Gastroesophageal sphincter (tissue), 4 donors: ENCODE measurements around the gene POU2AF2. TPM values are rescaled to one million over a fixed set of nuclear protein-coding genes. Genes with fewer than 3 reads are reported as not detected.
A peak's percentile ranks its signal among the peaks of the same experiment; 100 is the strongest.

Source experiments
- ATAC-seq: fragments of 150-250 bp; one replicate; pipeline ENCODE4 v1.9.1; 2016; ENCODE audit warnings: mild to moderate bottlenecking, moderate library complexity
- H3K27ac ChIP-seq, 4 donors: fragments of 200-600 bp; sonication (generic) in 3 of 4; 1 replicate in 3 of 4; 2 replicates in 1 of 4; pipeline ENCODE4 v1.5.1; 2016 to 2019
- H3K27me3 ChIP-seq: fragments of 200-600 bp; sonication (generic); one replicate; pipeline ENCODE4 v1.5.1; 2019
- H3K36me3 ChIP-seq, 2 donors: fragments of 200-600 bp; sonication (generic); one replicate each; pipeline ENCODE4 v1.5.1; 2019; ENCODE audit warnings: control low read depth in 1 of 2
- H3K4me1 ChIP-seq, 3 donors: fragments of 200-600 bp; sonication (generic); 1 replicate in 2 of 3; 2 replicates in 1 of 3; pipeline ENCODE4 v1.5.1; 2016 to 2019; ENCODE audit warnings: control low read depth in 2 of 3
- H3K4me3 ChIP-seq, 2 donors: fragments of 200-600 bp; sonication (generic); one replicate each; pipeline ENCODE4 v1.5.1; 2019; ENCODE audit warnings: mild to moderate bottlenecking in 1 of 2, moderate library complexity in 1 of 2
- H3K9me3 ChIP-seq, 3 donors: fragments of 200-600 bp; sonication (generic); one replicate each; pipeline ENCODE4 v1.5.1; 2017 to 2019; ENCODE audit warnings: control low read depth in 2 of 3
- CTCF ChIP-seq, 4 experiments: fragments of 200-600 bp in 2 of 4; fragments of 450-650 bp in 2 of 4; sonication (generic) in 1 of 4; IDR thresholded peaks; one replicate each; pipeline ENCODE4 v1.5.1; 2017 to 2019; ENCODE audit warnings: antibody characterized with exemption in 4 of 4, mild to moderate bottlenecking in 2 of 4, moderate library complexity in 2 of 4
- EP300 ChIP-seq: sonication (generic); formaldehyde crosslinking; IDR thresholded peaks from one replicate; pipeline ENCODE4 v1.6.1; 2017; ENCODE audit warnings: antibody characterized with exemption, mild to moderate bottlenecking
- POLR2A ChIP-seq, 2 donors: fragments of 450-650 bp; IDR thresholded peaks; one replicate each; pipeline ENCODE4 v1.6.1; 2017; ENCODE audit warnings: antibody characterized with exemption in 2 of 2, mild to moderate bottlenecking in 2 of 2, moderate library complexity in 1 of 2
- POLR2AphosphoS5 ChIP-seq: sonication (generic); formaldehyde crosslinking; IDR thresholded peaks from one replicate; pipeline ENCODE4 v1.6.1; 2017; ENCODE audit warnings: antibody characterized with exemption
- WGBS, 2 donors: methylation state at CpG; one replicate each; pipeline ENCODE4 v1.1.5; 2018; ENCODE audit warnings: low coverage in 1 of 2; 5-methylcytosine and 5-hydroxymethylcytosine counted together
- total RNA-seq, 4 donors: library from RNA; depleted of rRNA; stranded (reverse); fragments of >200 nt; gene quantifications; one replicate each; pipeline ENCODE4 v1.1.0, GENCODE V29; 2016

POU2AF2 gene
- total RNA-seq, 4 donors from 2014 or later = 0.59 to 0.81 TPM; not detected in 2

- Histone ChIP-seq H3K27ac (no peak overlapping the region), H3K36me3 (no peaks in the 10 kb centered on the region), H3K27me3 (no peaks in the 10 kb centered on the region), H3K4me1 (peaks cover 0 to 21% (median 2%) of the 10 kb centered on the region in 3 donors), H3K4me3 (no peak overlapping the region), H3K9me3 (no peaks in the 10 kb centered on the region)
- ATAC-seq = no peak
- 90 to 100% methylated on average over 2 of the region's 2 CpGs for WGBS, 2 donors
- no peak for TF ChIP-seq EP300
- no peak for TF ChIP-seq POLR2A (IDR thresholded peaks at IDR 0.05)
- TF ChIP-seq POLR2AphosphoS5 = no peak
- no peak for TF ChIP-seq CTCF (IDR thresholded peaks at IDR 0.05)
Measured at GRCh38 chr11:111322534-111322933, 77.0 kb downstream of the POU2AF2 start.

GRCh38 chr11:111324277-111324720 lies 78.8 kb downstream of the POU2AF2 start:
- WGBS, 2 donors = 23 to 42% methylated on average over 3 to 5 of the region's 5 CpGs
- no peaks in the 10 kb centered on the region for H3K9me3 ChIP-seq
- peak overlapping the region in 3 of 4 donors; percentile 48 to 60 (median 54) for H3K27ac ChIP-seq
- H3K36me3 ChIP-seq = no peaks in the 10 kb centered on the region
- H3K4me1 ChIP-seq = peaks cover 0 to 35% (median 2%) of the 10 kb centered on the region in 3 donors
- TF ChIP-seq EP300 (no peak), CTCF (IDR thresholded peaks at IDR 0.05) (no peak), POLR2AphosphoS5 (no peak), POLR2A (IDR thresholded peaks at IDR 0.05) (no peak)
- peak; percentile 34 for ATAC-seq
- no peak overlapping the region for H3K4me3 ChIP-seq
- H3K27me3 ChIP-seq = no peaks in the 10 kb centered on the region

- Histone ChIP-seq H3K4me3 (no peak overlapping the region), H3K27ac (peak overlapping the region in 1 of 4 donors; percentile 54), H3K9me3 (no peaks in the 10 kb centered on the region), H3K27me3 (no peaks in the 10 kb centered on the region), H3K4me1 (peaks cover 0 to 44% (median 2%) of the 10 kb centered on the region in 3 donors), H3K36me3 (no peaks in the 10 kb centered on the region)
- WGBS, 2 donors = 83% methylated on average over 1 of the region's 5 CpGs; no CpG with 5 or more reads in 1 of the 2 donors
- TF ChIP-seq POLR2A (IDR thresholded peaks at IDR 0.05) = no peak
- peak; percentile 21 for TF ChIP-seq POLR2AphosphoS5
- no peak for TF ChIP-seq EP300
- no peak for TF ChIP-seq CTCF (IDR thresholded peaks at IDR 0.05)
- no peak for ATAC-seq
Measured at GRCh38 chr11:111325259-111325658, 79.7 kb downstream of the POU2AF2 start.

- Histone ChIP-seq H3K4me3 (no peak overlapping the region), H3K27me3 (no peaks in the 10 kb centered on the region), H3K9me3 (no peaks in the 10 kb centered on the region), H3K27ac (no peak overlapping the region), H3K4me1 (peaks cover 4 to 55% (median 8%) of the 10 kb centered on the region in 3 donors), H3K36me3 (no peaks in the 10 kb centered on the region)
- no peak for TF ChIP-seq POLR2A (IDR thresholded peaks at IDR 0.05)
- WGBS, 2 donors = 71 to 100% methylated on average over 1 to 3 of the region's 4 CpGs
- no peak for ATAC-seq
Measured at GRCh38 chr11:111326824-111327223, 81.3 kb downstream of the POU2AF2 start.

GRCh38 chr11:111327908-111328624 lies 82.5 kb downstream of the POU2AF2 start:
- no peaks in the 10 kb centered on the region for H3K9me3 ChIP-seq
- ATAC-seq = no peak
- no peaks in the 10 kb centered on the region for H3K36me3 ChIP-seq
- peaks cover 5 to 65% (median 8%) of the 10 kb centered on the region in 3 donors for H3K4me1 ChIP-seq
- TF ChIP-seq POLR2AphosphoS5 (no peak), CTCF (IDR thresholded peaks at IDR 0.05) (no peak), POLR2A (IDR thresholded peaks at IDR 0.05) (no peak), EP300 (no peak)
- no peak overlapping the region for H3K4me3 ChIP-seq
- no peak overlapping the region for H3K27ac ChIP-seq
- H3K27me3 ChIP-seq = no peaks in the 10 kb centered on the region
- 59 to 65% methylated on average over 5 to 6 of the region's 8 CpGs for WGBS, 2 donors
